Epidermal melanocyte (primary cell): Measurements from ENCODE around the gene ACTR10.
A peak's percentile ranks its signal among the peaks of the same experiment; 100 is the strongest.
"Not testable (repeated sequence)": the region's sequence is repeated elsewhere in the genome, so short reads cannot be mapped to it uniquely, and the experiment has no call there.

Source experiments
- DNase-seq: peaks from one replicate; pipeline ENCODE4 v3.0.0; 2011; ENCODE audit warnings: low spot score; ENCODE audit not compliant: insufficient read length

The ACTR10 gene

GRCh38 chr14:58215191-58215914, 15.4 kb downstream of the ACTR10 start:
- DNase-seq: no peak

- no peak for DNase-seq
Observed at GRCh38 chr14:58216544-58216943, 16.6 kb downstream of the ACTR10 start.

GRCh38 chr14:58227096-58227819, 27.3 kb downstream of the ACTR10 start:
- no peak for DNase-seq

GRCh38 chr14:58238252-58239243, 38.6 kb downstream of the ACTR10 start:
- no peak for DNase-seq

GRCh38 chr14:58239244-58240195, 39.6 kb downstream of the ACTR10 start:
- no peak for DNase-seq

GRCh38 chr14:58243790-58244555, 44.0 kb downstream of the ACTR10 start:
- DNase-seq: no peak

GRCh38 chr14:58244556-58245387, 44.8 kb downstream of the ACTR10 start, which contains the start of gene PSMA3:
PSMA3 (plus strand) TSS chr14:58244843; CDS start chr14:58244921, 78 bp downstream.
- peak; percentile 94 for DNase-seq

GRCh38 chr14:58245562-58245961, 45.6 kb downstream of the ACTR10 start:
- DNase-seq: no peak

- DNase-seq: no peak
Observed at GRCh38 chr14:58249611-58250010, 49.7 kb downstream of the ACTR10 start.

- no peak for DNase-seq
Observed at GRCh38 chr14:58258156-58258555, 58.2 kb downstream of the ACTR10 start.

GRCh38 chr14:58262005-58262404, 62.1 kb downstream of the ACTR10 start:
- DNase-seq: not testable (repeated sequence)

- DNase-seq: no peak
Observed at GRCh38 chr14:58265401-58265800, 65.5 kb downstream of the ACTR10 start.

- DNase-seq: no peak
Observed at GRCh38 chr14:58270628-58271027, 70.7 kb downstream of the ACTR10 start.

GRCh38 chr14:58272588-58273372, 72.8 kb downstream of the ACTR10 start:
- DNase-seq: no peak

GRCh38 chr14:58274881-58275280, 74.9 kb downstream of the ACTR10 start:
- DNase-seq: no peak

- DNase-seq: no peak
Observed at GRCh38 chr14:58275527-58276190, 75.7 kb downstream of the ACTR10 start.

- DNase-seq: no peak
Observed at GRCh38 chr14:58276208-58276607, 76.3 kb downstream of the ACTR10 start.
